Embryonic facial prominence (tissue), 1 donor: ENCODE measurements around the gene ARHGEF40.

Experiments used
- DNase-seq: peaks from one replicate; pipeline ENCODE4 v3.0.0-alpha.2; 2016; ENCODE audit errors: extremely low spot score

ARHGEF40 gene

GRCh38 chr14:21096978-21097635 is 27.0 kb downstream of the ARHGEF40 start:
- DNase-seq: no peak

- no peak for DNase-seq
These were observed 27.6 kb downstream of the ARHGEF40 start for GRCh38 chr14:21097636-21098075.

- DNase-seq: no peak
These were observed 28.2 kb downstream of the ARHGEF40 start, which contains the start of gene ZNF219 for GRCh38 chr14:21098076-21098891. Gene ZNF219, minus strand, starts transcription at chr14:21098655. Its CDS starts 5,064 bp downstream, at chr14:21093591.

- no peak for DNase-seq
These were observed 28.9 kb downstream of the ARHGEF40 start for GRCh38 chr14:21098892-21099595.

- no peak for DNase-seq
These were observed 29.5 kb downstream of the ARHGEF40 start for GRCh38 chr14:21099596-21099985.

GRCh38 chr14:21100931-21101330 is 30.8 kb downstream of the ARHGEF40 start, which contains the start of gene TMEM253:
Gene TMEM253, plus strand, starts transcription at chr14:21101066. Its CDS starts 278 bp downstream, at chr14:21101344.
- DNase-seq: no peak

- DNase-seq: no peak
These were observed 31.8 kb downstream of the ARHGEF40 start for GRCh38 chr14:21101802-21102413.

GRCh38 chr14:21102521-21103410 is 32.7 kb downstream of the ARHGEF40 start:
- no peak for DNase-seq

- DNase-seq: no peak
These were observed 33.3 kb downstream of the ARHGEF40 start for GRCh38 chr14:21103411-21103709.

GRCh38 chr14:21103710-21104447 is 33.8 kb downstream of the ARHGEF40 start:
- peak; percentile 91 for DNase-seq

- peak; percentile 79 for DNase-seq
These were observed 34.5 kb downstream of the ARHGEF40 start for GRCh38 chr14:21104448-21105060.

- DNase-seq: no peak
These were observed 35.0 kb downstream of the ARHGEF40 start for GRCh38 chr14:21105095-21105494.

GRCh38 chr14:21106176-21106497 is 36.0 kb downstream of the ARHGEF40 start:
- no peak for DNase-seq

GRCh38 chr14:21106498-21107282 is 36.6 kb downstream of the ARHGEF40 start:
- peak; percentile 48 for DNase-seq

GRCh38 chr14:21107283-21107800 is 37.2 kb downstream of the ARHGEF40 start:
- DNase-seq: no peak

- DNase-seq: no peak
These were observed 38.7 kb downstream of the ARHGEF40 start for GRCh38 chr14:21108791-21109190.

- DNase-seq: no peak
These were observed 39.5 kb downstream of the ARHGEF40 start for GRCh38 chr14:21109377-21110138.

GRCh38 chr14:21112255-21112654 is 42.2 kb downstream of the ARHGEF40 start:
- DNase-seq: no peak
